Fibroblast of lung (primary cell): ENCODE results near the gene TUNAR. TPM values are rescaled to one million over a fixed set of nuclear protein-coding genes. Genes with fewer than 3 reads are reported as not detected.

Experiments
- DNase-seq, 2 donors: peaks; one replicate each; pipeline versions ENCODE4 v3.0.0 to v3.0.0-alpha.2; 2010; ENCODE audit warnings: low read depth in 2 of 2
- H2AFZ ChIP-seq: 2 replicates; pipeline ENCODE4 v1.5.1; 2012; ENCODE audit warnings: low read length, control low read depth, inconsistent platforms
- H3K27ac ChIP-seq: 2 replicates; pipeline ENCODE4 v1.5.1; 2011; ENCODE audit warnings: low read length, control low read depth; ENCODE audit not compliant: insufficient read depth
- H3K27me3 ChIP-seq: 2 replicates; pipeline ENCODE4 v1.5.1; 2011; ENCODE audit warnings: mild to moderate bottlenecking, low read length; ENCODE audit not compliant: control insufficient read depth, insufficient read depth
- H3K36me3 ChIP-seq: 2 replicates; pipeline ENCODE4 v1.5.1; 2011; ENCODE audit warnings: low read length; ENCODE audit not compliant: control insufficient read depth, insufficient read depth
- H3K4me1 ChIP-seq: 2 replicates; pipeline ENCODE4 v1.5.1; 2011; ENCODE audit warnings: low read length; ENCODE audit not compliant: control insufficient read depth, insufficient read depth; ENCODE audit errors: extremely low read depth
- H3K4me2 ChIP-seq: 2 replicates; pipeline ENCODE4 v1.5.1; 2011; ENCODE audit warnings: low read length, control low read depth; ENCODE audit not compliant: insufficient read depth; ENCODE audit errors: extremely low read depth
- H3K4me3 ChIP-seq, 4 experiments: fragments of 200-600 bp in 1 of 4; sonication (generic) in 1 of 4; replicated peaks in 1 of 4; 2 replicates each; pipeline ENCODE4 v1.5.1; 2011 to 2016; ENCODE audit warnings: low read length in 4 of 4, low read depth in 3 of 4, mild to moderate bottlenecking in 3 of 4, control low read depth in 2 of 4, inconsistent platforms in 1 of 4, mixed read lengths in 1 of 4; ENCODE audit not compliant: insufficient read depth in 1 of 4; ENCODE audit errors: control extremely low read depth in 1 of 4
- H3K79me2 ChIP-seq: 2 replicates; pipeline ENCODE4 v1.5.1; 2012; ENCODE audit warnings: mild to moderate bottlenecking, low read length, inconsistent platforms; ENCODE audit not compliant: control insufficient read depth, insufficient read depth
- H3K9ac ChIP-seq: 2 replicates; pipeline ENCODE4 v1.5.1; 2011; ENCODE audit warnings: mild to moderate bottlenecking, low read length, control low read depth; ENCODE audit not compliant: insufficient read depth
- H3K9me3 ChIP-seq: 2 replicates; pipeline ENCODE4 v1.5.1; 2012; ENCODE audit warnings: low read depth, low read length; ENCODE audit not compliant: control insufficient read depth, insufficient read depth
- H4K20me1 ChIP-seq: 2 replicates; pipeline ENCODE4 v1.5.1; 2011; ENCODE audit warnings: low read length; ENCODE audit not compliant: control insufficient read depth, insufficient read depth; ENCODE audit errors: extremely low read depth
- EZH2 ChIP-seq: IDR thresholded peaks from 2 replicates; pipeline ENCODE4 v1.5.1; 2012; ENCODE audit warnings: low read length, control low read depth, mild to moderate bottlenecking; ENCODE audit errors: missing control alignments
- polyA plus RNA-seq, 2 donors: library from polyadenylated mRNA; depleted of rRNA in 1 of 2; stranded (reverse) in 1 of 2; unstranded in 1 of 2; fragments of >200 nt; gene quantifications; 2 replicates each; pipeline ENCODE4 v1.2.1, GENCODE V29; 2011 to 2012; ENCODE audit warnings: missing spikeins in 1 of 2
- total RNA-seq: library from RNA; depleted of rRNA; stranded (reverse); fragments of >200 nt; gene quantifications from 2 replicates; pipeline ENCODE4 v1.2.1, GENCODE V29; 2014
- TF ChIP-seq, protein P1 (sequence below), 2 donors: IDR thresholded peaks in 1 of 2; conservative IDR thresholded peaks in 1 of 2; 1 replicate in 1 of 2; 2 replicates in 1 of 2; pipeline ENCODE4 v1.5.1; 2011 to 2012; ENCODE audit warnings: low read length in 2 of 2, control low read depth in 1 of 2, inconsistent platforms in 1 of 2, low read depth in 1 of 2, mild to moderate bottlenecking in 1 of 2

Gene TUNAR
- total and polyA plus RNA-seq, 2 donors (not counting 1 experiment from before 2014, with no cell fraction given): not detected

DNA sequence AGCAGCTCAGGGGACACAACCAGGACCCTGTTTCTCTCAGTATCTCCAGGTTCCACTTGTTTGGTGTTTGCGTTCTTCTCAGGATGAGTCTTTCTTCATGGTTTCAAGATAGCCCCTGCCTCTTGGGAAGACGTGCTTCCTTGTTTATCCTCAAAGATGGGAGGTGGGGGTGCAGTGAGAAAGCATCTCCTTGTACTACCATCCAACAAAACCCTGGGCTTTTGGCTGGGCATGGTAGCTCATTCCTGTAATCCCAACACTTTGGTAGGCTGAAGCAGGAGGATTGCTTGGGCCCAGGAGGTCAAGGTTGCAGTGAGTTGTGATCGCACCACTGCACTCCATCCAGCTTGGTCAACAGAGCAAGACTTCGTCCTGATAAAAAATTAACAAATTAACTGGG is 21.0 kb upstream of the TUNAR start:
- H2AFZ ChIP-seq: no peak overlapping the region
- no peaks in the 10 kb centered on the region for H3K27me3 ChIP-seq
- H3K4me1 ChIP-seq: no peaks in the 10 kb centered on the region
- no peaks in the 10 kb centered on the region for H3K36me3 ChIP-seq
- no peak for TF ChIP-seq EZH2
- TF ChIP-seq, protein P1, sequence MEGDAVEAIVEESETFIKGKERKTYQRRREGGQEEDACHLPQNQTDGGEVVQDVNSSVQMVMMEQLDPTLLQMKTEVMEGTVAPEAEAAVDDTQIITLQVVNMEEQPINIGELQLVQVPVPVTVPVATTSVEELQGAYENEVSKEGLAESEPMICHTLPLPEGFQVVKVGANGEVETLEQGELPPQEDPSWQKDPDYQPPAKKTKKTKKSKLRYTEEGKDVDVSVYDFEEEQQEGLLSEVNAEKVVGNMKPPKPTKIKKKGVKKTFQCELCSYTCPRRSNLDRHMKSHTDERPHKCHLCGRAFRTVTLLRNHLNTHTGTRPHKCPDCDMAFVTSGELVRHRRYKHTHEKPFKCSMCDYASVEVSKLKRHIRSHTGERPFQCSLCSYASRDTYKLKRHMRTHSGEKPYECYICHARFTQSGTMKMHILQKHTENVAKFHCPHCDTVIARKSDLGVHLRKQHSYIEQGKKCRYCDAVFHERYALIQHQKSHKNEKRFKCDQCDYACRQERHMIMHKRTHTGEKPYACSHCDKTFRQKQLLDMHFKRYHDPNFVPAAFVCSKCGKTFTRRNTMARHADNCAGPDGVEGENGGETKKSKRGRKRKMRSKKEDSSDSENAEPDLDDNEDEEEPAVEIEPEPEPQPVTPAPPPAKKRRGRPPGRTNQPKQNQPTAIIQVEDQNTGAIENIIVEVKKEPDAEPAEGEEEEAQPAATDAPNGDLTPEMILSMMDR (conservative IDR thresholded peaks at IDR 0.05 in 1 of 2, IDR thresholded peaks at IDR 0.05 in 1 of 2; ENCODE audit: low read depth in 1 of 2, low read length in 2 of 2): no peak
- H3K4me2 ChIP-seq: no peak overlapping the region
- no peak overlapping the region for H3K4me3 ChIP-seq
- no peaks in the 10 kb centered on the region for H3K9me3 ChIP-seq
- no peaks in the 10 kb centered on the region for H3K79me2 ChIP-seq
- H3K27ac ChIP-seq: no peak overlapping the region
- no peak overlapping the region for H3K9ac ChIP-seq
- DNase-seq: no peak
- no peaks in the 10 kb centered on the region for H4K20me1 ChIP-seq

DNA sequence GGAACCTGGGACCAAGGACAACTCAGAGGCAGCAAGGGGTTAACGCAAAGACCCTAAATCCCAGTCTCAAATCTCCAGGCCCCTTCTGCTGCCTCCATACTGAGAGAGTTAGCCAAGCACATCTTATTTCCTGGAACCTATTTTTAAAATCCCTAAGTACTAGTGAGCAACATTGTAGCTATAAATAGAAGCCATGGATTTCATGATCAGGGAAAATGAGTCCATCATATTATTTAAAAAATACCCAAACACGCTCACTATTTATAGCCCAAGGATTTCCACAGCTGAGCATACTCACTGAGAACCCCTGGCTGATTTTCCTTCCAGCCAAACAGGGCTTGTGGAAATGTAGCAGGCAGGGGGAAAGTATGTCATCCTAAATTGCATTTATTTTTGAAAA is 19.4 kb upstream of the TUNAR start:
- H3K79me2 ChIP-seq: no peaks in the 10 kb centered on the region
- TF ChIP-seq EZH2: no peak
- TF ChIP-seq, protein P1 (conservative IDR thresholded peaks at IDR 0.05 in 1 of 2, IDR thresholded peaks at IDR 0.05 in 1 of 2; ENCODE audit: low read depth in 1 of 2, low read length in 2 of 2): no peak
- no peak overlapping the region for H2AFZ ChIP-seq
- H3K4me2 ChIP-seq: no peak overlapping the region
- H3K4me3 ChIP-seq: no peak overlapping the region
- no peak overlapping the region for H3K9ac ChIP-seq
- no peak overlapping the region for H3K27ac ChIP-seq
- no peak for DNase-seq
- H3K9me3 ChIP-seq: no peaks in the 10 kb centered on the region
- no peaks in the 10 kb centered on the region for H3K36me3 ChIP-seq
- H3K27me3 ChIP-seq: no peaks in the 10 kb centered on the region
- no peaks in the 10 kb centered on the region for H3K4me1 ChIP-seq
- H4K20me1 ChIP-seq: no peaks in the 10 kb centered on the region

DNA sequence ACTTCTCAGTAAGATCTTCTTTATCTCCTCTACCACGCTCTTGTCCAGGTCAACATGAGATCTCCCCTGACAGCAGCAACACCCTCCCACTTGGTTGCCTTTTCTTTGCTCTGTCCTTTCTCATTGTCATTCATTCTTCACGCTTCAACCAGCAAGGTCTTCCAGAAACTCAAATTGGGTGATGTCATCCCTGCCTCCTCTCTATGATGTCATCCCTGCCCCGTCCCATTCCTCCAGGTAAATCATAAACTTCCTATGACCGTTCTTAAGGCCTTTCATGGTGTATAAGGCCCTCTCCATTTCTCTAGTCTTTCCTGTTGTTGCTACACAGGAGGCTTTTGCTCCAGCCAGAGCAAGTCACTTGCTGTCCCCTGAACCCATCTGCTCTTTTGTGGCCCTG is 17.7 kb upstream of the TUNAR start:
- no peak overlapping the region for H2AFZ ChIP-seq
- TF ChIP-seq EZH2: no peak
- H3K4me2 ChIP-seq: no peak overlapping the region
- H3K36me3 ChIP-seq: no peaks in the 10 kb centered on the region
- no peak overlapping the region for H3K4me3 ChIP-seq
- no peaks in the 10 kb centered on the region for H3K79me2 ChIP-seq
- no peaks in the 10 kb centered on the region for H4K20me1 ChIP-seq
- H3K27me3 ChIP-seq: no peaks in the 10 kb centered on the region
- no peak for DNase-seq
- H3K27ac ChIP-seq: no peak overlapping the region
- no peak overlapping the region for H3K9ac ChIP-seq
- H3K4me1 ChIP-seq: no peaks in the 10 kb centered on the region
- H3K9me3 ChIP-seq: no peaks in the 10 kb centered on the region
